SKM-1 treated with dmso at 0.1 percent for 144 hours (cell line): ENCODE data around the gene PITHD1.
"Not testable (repeated sequence)": the region's sequence is repeated elsewhere in the genome, so short reads cannot be mapped to it uniquely, and the experiment has no call there.

ENCODE experiments used
- DNase-seq: peaks from one replicate; lab custom pipeline; 2025; ENCODE audit not compliant: unreplicated experiment; lab: John Stamatoyannopoulos, UW

Gene PITHD1

GRCh38 chr1:23772854-23773242 lies 5.4 kb upstream of the PITHD1 start:
- no peak for DNase-seq

- DNase-seq, result no peak
These were observed 3.9 kb upstream of the PITHD1 start for GRCh38 chr1:23774174-23774880.

DNA sequence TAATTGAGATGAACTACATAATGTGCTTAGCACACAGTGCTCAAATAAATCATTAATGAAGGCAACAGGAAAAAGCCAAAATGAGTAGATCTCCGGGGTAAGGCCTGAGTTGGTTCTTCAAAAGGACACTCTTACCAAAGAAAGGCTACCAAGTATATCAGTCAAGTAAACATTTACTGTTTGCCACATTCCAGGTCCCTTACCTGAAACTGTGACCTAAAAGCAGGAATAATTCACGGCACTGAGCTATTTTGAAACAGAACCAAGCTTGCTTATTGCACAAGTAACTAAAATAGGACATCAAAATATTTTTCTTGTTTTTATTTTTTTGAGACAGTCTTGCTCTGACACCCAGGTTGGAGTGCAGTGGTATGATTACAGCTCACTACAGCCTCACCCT lies 2.0 kb upstream of the PITHD1 start:
- no peak for DNase-seq

- DNase-seq, result no peak
These were observed 1.7 kb downstream of the PITHD1 start for GRCh38 chr1:23779826-23780371.

GRCh38 chr1:23783141-23783540 lies 4.9 kb downstream of the PITHD1 start:
- DNase-seq, result not testable (repeated sequence)

- DNase-seq, result no peak
These were observed 6.6 kb downstream of the PITHD1 start for GRCh38 chr1:23784846-23785245.

DNA sequence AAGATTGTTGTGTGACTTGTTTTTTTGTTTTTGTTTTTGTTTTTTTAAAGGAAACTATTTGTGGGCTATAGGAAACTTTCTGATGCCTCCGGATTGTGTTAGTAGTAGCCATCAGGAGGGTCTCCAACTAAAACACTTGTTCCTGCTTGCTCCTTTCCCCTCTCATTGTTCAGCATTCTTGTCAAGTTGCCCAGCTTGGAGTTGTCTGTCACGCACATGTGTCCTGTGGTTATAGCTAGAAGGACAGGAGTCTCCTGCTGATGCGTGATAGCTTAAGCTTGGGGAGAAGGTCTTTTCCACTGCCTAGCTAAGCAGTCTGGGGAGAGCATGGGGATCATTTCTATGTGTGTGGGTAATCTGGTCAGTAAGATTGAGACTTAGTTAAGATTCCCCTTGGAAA lies 9.5 kb downstream of the PITHD1 start:
- DNase-seq, result no peak

GRCh38 chr1:23788695-23789094 lies 10.5 kb downstream of the PITHD1 start:
- DNase-seq, result no peak

DNA sequence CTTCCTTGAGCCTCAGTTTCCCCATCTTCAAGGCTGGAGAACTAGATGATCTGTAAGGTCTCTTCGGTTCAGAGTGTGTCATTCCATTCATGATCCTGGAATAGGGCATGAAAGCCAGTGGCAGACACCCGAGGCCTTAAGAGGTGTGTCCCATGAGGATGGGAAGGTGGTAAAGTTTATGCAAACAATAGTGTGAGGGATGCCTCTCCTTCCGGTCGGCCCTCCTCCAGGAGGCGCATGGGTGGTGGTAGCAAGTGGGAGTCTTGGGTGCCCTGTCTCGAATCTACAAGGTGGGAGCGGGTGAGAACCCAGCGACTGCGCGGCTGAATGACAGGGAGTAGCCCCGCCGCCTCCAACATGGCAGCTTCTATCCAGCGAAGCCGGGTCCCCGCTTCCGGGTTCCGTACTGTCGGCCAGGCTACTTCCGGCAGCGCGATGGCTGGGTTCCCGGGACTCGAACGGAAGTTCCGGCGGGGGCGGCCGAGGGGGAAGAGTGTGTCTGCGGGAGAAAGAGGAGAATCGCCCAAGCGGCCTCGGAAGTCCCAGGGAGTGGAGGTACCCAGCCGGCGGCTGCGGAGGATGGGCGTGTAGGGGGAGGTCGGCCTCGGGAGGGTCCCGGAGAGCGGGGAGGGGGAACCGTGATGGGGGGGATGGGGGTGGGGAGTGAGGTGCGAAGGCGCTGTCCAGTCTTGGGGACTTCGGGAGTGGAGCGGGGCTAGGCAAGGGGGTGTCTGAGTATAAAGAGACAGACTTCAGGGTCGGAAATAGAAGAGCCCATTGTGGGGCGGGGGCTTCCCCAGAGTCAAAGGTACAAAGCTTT lies 12.7 kb downstream of the PITHD1 start, which contains the start of gene LYPLA2:
Gene LYPLA2, plus strand, starts transcription at position 450 of the 820 bp plus-strand sequence. CDS start 1,538 bp downstream, outside the sequence.
- DNase-seq, result peak; percentile 79

DNA sequence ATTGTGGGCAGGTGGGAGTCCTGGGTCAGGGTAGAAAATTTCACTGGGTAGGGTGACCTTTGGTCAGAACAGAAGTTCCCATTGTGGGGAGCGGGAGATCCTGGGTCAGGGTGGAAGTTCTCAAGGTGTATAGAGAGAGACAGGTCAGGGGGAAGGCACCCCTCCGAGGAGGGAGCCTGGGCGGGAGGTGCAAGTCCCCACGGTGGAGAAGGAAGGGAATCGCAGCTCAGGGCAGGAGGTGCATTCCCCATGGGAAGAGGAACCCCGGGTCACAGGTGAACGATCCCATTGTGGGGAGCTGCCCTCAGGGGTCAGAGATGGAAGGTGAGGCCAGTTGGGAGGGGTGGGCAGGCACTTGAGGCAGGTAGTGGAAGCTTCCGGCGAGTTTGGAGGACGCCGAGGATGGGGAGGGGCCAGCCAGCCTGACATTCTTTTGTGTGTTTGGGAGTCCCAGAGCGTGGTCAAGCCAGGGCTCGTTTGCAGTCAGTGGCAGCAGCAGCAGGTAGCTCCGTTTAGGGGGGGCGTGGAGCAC lies 13.4 kb downstream of the PITHD1 start:
- no peak for DNase-seq

GRCh38 chr1:23792151-23792945 lies 14.1 kb downstream of the PITHD1 start:
- DNase-seq, result no peak

DNA sequence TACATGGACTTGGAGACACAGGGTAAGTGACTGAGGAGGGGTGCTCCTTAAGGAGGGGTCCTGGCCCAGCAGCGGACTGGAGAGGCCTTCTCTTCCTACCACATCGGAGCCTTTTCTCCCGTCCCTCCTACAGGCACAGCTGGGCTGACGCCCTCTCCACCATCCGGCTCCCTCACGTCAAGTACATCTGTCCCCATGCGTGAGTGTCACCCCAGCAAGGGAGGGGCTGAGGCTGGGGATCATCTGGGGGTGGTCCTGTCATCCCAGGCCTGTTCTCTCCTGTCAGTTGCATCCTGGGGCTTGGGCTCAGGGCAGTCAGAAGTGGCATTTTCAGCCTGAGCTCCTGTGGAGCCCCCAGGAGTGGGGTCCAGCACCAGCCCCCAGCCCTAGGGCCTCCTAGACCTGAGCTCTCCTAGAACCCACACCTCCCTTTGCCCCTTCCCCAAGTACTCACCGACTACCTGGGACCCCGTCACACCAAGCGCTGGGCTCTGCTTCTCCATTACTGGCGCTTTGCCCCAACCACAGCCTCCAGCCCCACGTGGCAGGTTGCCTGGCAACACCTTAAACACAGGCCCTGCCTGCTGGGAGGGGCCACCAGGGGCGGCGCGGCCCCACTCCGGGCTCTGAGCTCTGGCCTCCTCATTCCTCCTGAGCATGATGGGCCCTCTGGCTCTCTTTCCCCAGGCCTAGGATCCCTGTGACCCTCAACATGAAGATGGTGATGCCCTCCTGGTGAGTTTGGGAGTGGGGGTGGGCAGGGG lies 15.0 kb downstream of the PITHD1 start:
- DNase-seq, result no peak

GRCh38 chr1:23793861-23794731 lies 15.9 kb downstream of the PITHD1 start:
- DNase-seq, result no peak

DNA sequence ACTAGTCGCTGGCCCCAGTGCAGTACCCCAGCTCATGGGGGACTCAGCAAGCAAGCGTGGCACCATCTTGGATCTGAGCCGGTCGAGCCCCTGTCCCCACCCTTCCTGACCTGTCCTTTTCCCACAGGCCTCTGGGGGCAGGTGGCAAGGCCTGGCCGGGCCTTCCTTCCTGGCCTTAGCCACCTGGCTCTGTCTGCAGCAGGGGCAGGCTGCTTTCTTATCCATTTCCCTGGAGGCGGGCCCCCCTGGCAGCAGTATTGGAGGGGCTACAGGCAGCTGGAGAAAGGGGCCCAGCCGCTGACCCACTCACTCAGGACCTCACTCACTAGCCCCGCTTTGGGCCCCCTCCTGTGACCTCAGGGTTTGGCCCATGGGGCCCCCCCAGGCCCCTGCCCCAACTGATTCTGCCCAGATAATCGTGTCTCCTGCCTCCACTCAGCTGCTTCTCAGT lies 16.5 kb downstream of the PITHD1 start:
- not testable (repeated sequence) for DNase-seq

DNA sequence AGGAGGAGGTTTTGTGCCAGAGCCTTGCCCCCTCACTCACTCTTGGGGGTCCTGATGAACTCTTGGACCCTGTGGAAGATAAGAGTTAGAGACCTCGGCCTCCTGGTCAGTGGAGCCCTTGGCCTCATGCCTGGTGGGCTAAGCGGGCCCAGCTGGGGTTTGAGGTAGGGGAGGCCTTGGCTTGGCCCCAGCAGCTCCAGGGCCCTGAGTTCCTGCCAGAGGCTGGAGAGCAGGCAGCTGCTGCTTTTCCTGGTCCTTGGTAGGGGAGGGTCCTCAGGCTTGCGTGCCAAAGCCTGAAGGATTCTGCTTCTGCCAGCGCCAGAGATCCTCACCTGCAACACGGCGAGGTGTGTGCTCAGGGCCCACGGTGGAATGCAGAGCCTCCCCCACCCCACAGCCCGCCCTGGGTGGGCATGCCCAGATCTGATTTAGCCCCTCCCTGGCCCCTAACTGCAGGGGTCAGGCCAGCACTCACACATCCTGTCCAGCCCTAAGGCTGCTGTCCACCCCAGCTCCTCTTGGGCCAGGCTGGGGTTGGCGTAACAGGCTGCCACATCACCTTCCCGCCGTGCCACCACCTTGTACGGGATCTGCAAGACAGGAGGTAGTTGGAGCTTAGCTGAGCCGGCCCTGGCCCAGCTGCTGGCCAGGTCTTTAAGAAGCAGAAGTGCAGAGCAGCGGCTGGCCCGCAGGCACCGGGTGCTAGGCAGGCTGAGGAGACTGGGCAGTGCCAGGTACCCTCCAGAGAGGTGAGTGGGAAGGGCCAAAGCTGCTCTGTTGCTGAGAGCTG lies 17.7 kb downstream of the PITHD1 start:
- DNase-seq, result no peak

- DNase-seq, result no peak
These were observed 18.5 kb downstream of the PITHD1 start for GRCh38 chr1:23796466-23797271.
